ENCODE measurements around the gene ABL1.

Gene ABL1

GRCh38 chr9:130865921-130866320 is 30.9 kb downstream of the ABL1 start:
- ChIA-PET CTCF (interaction anchor here (0.6 to 11.0 kb wide), 25 partner anchors 11 to 470 kb away, joined by 3 to 249 read pairs (median 4); no protein-coding TSS in a partner anchor), POLR2A (no interaction called here)
- WGBS (ENCODE audit: insufficient coverage) = 100% methylated on average over 2 of the region's 3 CpGs
- H3K4me1 ChIP-seq (ENCODE audit: control extremely low read depth in 1 of 4, control insufficient read depth in 4 of 4, insufficient read depth in 4 of 4, low read length in 3 of 4) = no peaks in the 10 kb centered on the region
- no peak overlapping the region for H3K4me3 ChIP-seq (ENCODE audit: control insufficient read depth in 1 of 7, extremely low read depth in 1 of 7, insufficient read depth in 4 of 7, low read depth in 2 of 7, low read length in 6 of 7)
- no peak for DNase-seq
- no peak overlapping the region for H3K27ac ChIP-seq (ENCODE audit: insufficient read depth in 1 of 2, low read depth in 1 of 2, low read length in 2 of 2, poor library complexity in 1 of 2, severe bottlenecking in 2 of 2)
- no peaks in the 10 kb centered on the region for H3K9me3 ChIP-seq (ENCODE audit: control extremely low read depth in 1 of 5, control insufficient read depth in 4 of 5, insufficient read depth in 2 of 5, low read depth in 1 of 5, low read length in 4 of 5)
- H3K36me3 ChIP-seq (ENCODE audit: control insufficient read depth in 4 of 4, insufficient read depth in 4 of 4, low read length in 3 of 4) = peaks cover 4 to 55% (median 20%) of the 10 kb centered on the region in 4 experiments
- no peaks in the 10 kb centered on the region for H3K27me3 ChIP-seq (replicated peaks in 2 of 5; ENCODE audit: control insufficient read depth in 4 of 5, insufficient read depth in 5 of 5, low read length in 4 of 5)

- peak; percentile 70 to 74 (median 71) for DNase-seq
- Histone ChIP-seq H3K4me1 (ENCODE audit: control extremely low read depth in 1 of 4, control insufficient read depth in 4 of 4, insufficient read depth in 4 of 4, low read length in 3 of 4) (no peaks in the 10 kb centered on the region), H3K36me3 (ENCODE audit: control insufficient read depth in 4 of 4, insufficient read depth in 4 of 4, low read length in 3 of 4) (peaks cover 4 to 54% (median 19%) of the 10 kb centered on the region in 4 experiments), H3K4me3 (ENCODE audit: control insufficient read depth in 1 of 7, extremely low read depth in 1 of 7, insufficient read depth in 4 of 7, low read depth in 2 of 7, low read length in 6 of 7) (no peak overlapping the region), H3K27ac (ENCODE audit: insufficient read depth in 1 of 2, low read depth in 1 of 2, low read length in 2 of 2, poor library complexity in 1 of 2, severe bottlenecking in 2 of 2) (no peak overlapping the region), H3K9me3 (ENCODE audit: control extremely low read depth in 1 of 5, control insufficient read depth in 4 of 5, insufficient read depth in 2 of 5, low read depth in 1 of 5, low read length in 4 of 5) (no peaks in the 10 kb centered on the region), H3K27me3 (replicated peaks in 2 of 5; ENCODE audit: control insufficient read depth in 4 of 5, insufficient read depth in 5 of 5, low read length in 4 of 5) (no peaks in the 10 kb centered on the region)
- WGBS (ENCODE audit: insufficient coverage) = 57% methylated on average over 4 of the region's 4 CpGs
- ChIA-PET POLR2A (no interaction called here), CTCF (interaction anchor here (0.7 to 11.0 kb wide), 32 partner anchors 8 to 469 kb away, joined by 3 to 249 read pairs (median 4); no protein-coding TSS in a partner anchor)
These were observed 31.5 kb downstream of the ABL1 start for GRCh38 chr9:130866474-130866965.

- 99% methylated on average over 6 of the region's 9 CpGs for WGBS (ENCODE audit: insufficient coverage)
- H3K27me3 ChIP-seq (replicated peaks in 2 of 5; ENCODE audit: control insufficient read depth in 4 of 5, insufficient read depth in 5 of 5, low read length in 4 of 5) = no peaks in the 10 kb centered on the region
- CTCF ChIA-PET = interaction anchor here (0.8 to 11.0 kb wide), 12 partner anchors 9 to 468 kb away, joined by 3 to 249 read pairs (median 5); no protein-coding TSS in a partner anchor
- POLR2A ChIA-PET = no interaction called here
- H3K36me3 ChIP-seq (ENCODE audit: control insufficient read depth in 4 of 4, insufficient read depth in 4 of 4, low read length in 3 of 4) = peaks cover 4 to 55% (median 27%) of the 10 kb centered on the region in 4 experiments
- no peak for DNase-seq
- H3K27ac ChIP-seq (ENCODE audit: insufficient read depth in 1 of 2, low read depth in 1 of 2, low read length in 2 of 2, poor library complexity in 1 of 2, severe bottlenecking in 2 of 2) = no peak overlapping the region
- no peak overlapping the region for H3K4me3 ChIP-seq (ENCODE audit: control insufficient read depth in 1 of 7, extremely low read depth in 1 of 7, insufficient read depth in 4 of 7, low read depth in 2 of 7, low read length in 6 of 7)
- H3K9me3 ChIP-seq (ENCODE audit: control extremely low read depth in 1 of 5, control insufficient read depth in 4 of 5, insufficient read depth in 2 of 5, low read depth in 1 of 5, low read length in 4 of 5) = no peaks in the 10 kb centered on the region
- H3K4me1 ChIP-seq (ENCODE audit: control extremely low read depth in 1 of 4, control insufficient read depth in 4 of 4, insufficient read depth in 4 of 4, low read length in 3 of 4) = no peaks in the 10 kb centered on the region
These were observed 32.5 kb downstream of the ABL1 start for GRCh38 chr9:130867556-130867955.

- DNase-seq = no peak
- 100% methylated on average over 2 of the region's 3 CpGs for WGBS (ENCODE audit: insufficient coverage)
- no peaks in the 10 kb centered on the region for H3K9me3 ChIP-seq (ENCODE audit: control extremely low read depth in 1 of 5, control insufficient read depth in 4 of 5, insufficient read depth in 2 of 5, low read depth in 1 of 5, low read length in 4 of 5)
- H3K4me3 ChIP-seq (ENCODE audit: control insufficient read depth in 1 of 7, extremely low read depth in 1 of 7, insufficient read depth in 4 of 7, low read depth in 2 of 7, low read length in 6 of 7) = no peak overlapping the region
- peaks cover 6 to 55% (median 30%) of the 10 kb centered on the region in 4 experiments for H3K36me3 ChIP-seq (ENCODE audit: control insufficient read depth in 4 of 4, insufficient read depth in 4 of 4, low read length in 3 of 4)
- ChIA-PET POLR2A (no interaction called here), CTCF (interaction anchor here (1.8 to 11.0 kb wide), 5 partner anchors 13 to 178 kb away, joined by 5 to 249 read pairs (median 101); no protein-coding TSS in a partner anchor)
- H3K27ac ChIP-seq (ENCODE audit: insufficient read depth in 1 of 2, low read depth in 1 of 2, low read length in 2 of 2, poor library complexity in 1 of 2, severe bottlenecking in 2 of 2) = no peak overlapping the region
- no peaks in the 10 kb centered on the region for H3K4me1 ChIP-seq (ENCODE audit: control extremely low read depth in 1 of 4, control insufficient read depth in 4 of 4, insufficient read depth in 4 of 4, low read length in 3 of 4)
- H3K27me3 ChIP-seq (replicated peaks in 2 of 5; ENCODE audit: control insufficient read depth in 4 of 5, insufficient read depth in 5 of 5, low read length in 4 of 5) = no peaks in the 10 kb centered on the region
These were observed 33.2 kb downstream of the ABL1 start for GRCh38 chr9:130868230-130868629.

GRCh38 chr9:130869250-130869649 is 34.2 kb downstream of the ABL1 start:
- peak in 2 of 3 donors; percentile 9 to 22 for DNase-seq
- Histone ChIP-seq H3K9me3 (ENCODE audit: control extremely low read depth in 1 of 5, control insufficient read depth in 4 of 5, insufficient read depth in 2 of 5, low read depth in 1 of 5, low read length in 4 of 5) (no peaks in the 10 kb centered on the region), H3K36me3 (ENCODE audit: control insufficient read depth in 4 of 4, insufficient read depth in 4 of 4, low read length in 3 of 4) (peaks cover 7 to 57% (median 35%) of the 10 kb centered on the region in 4 experiments), H3K27ac (ENCODE audit: insufficient read depth in 1 of 2, low read depth in 1 of 2, low read length in 2 of 2, poor library complexity in 1 of 2, severe bottlenecking in 2 of 2) (no peak overlapping the region), H3K4me1 (ENCODE audit: control extremely low read depth in 1 of 4, control insufficient read depth in 4 of 4, insufficient read depth in 4 of 4, low read length in 3 of 4) (no peaks in the 10 kb centered on the region), H3K4me3 (ENCODE audit: control insufficient read depth in 1 of 7, extremely low read depth in 1 of 7, insufficient read depth in 4 of 7, low read depth in 2 of 7, low read length in 6 of 7) (no peak overlapping the region), H3K27me3 (replicated peaks in 2 of 5; ENCODE audit: control insufficient read depth in 4 of 5, insufficient read depth in 5 of 5, low read length in 4 of 5) (no peaks in the 10 kb centered on the region)
- CTCF ChIA-PET = interaction anchor here (0.8 to 11.0 kb wide), 21 partner anchors 9 to 180 kb away, joined by 3 to 249 read pairs (median 5); no protein-coding TSS in a partner anchor
- whole genome bisulfite sequencing (ENCODE audit: insufficient coverage) = 98% methylated on average over 8 of the region's 8 CpGs
- POLR2A ChIA-PET = interaction anchor here (1.0 kb wide), 1 partner anchor 129 kb away, joined by 5 read pairs; no protein-coding TSS in a partner anchor

GRCh38 chr9:130870491-130871381 is 35.7 kb downstream of the ABL1 start:
- peaks cover 13 to 56% (median 37%) of the 10 kb centered on the region in 4 experiments for H3K36me3 ChIP-seq (ENCODE audit: control insufficient read depth in 4 of 4, insufficient read depth in 4 of 4, low read length in 3 of 4)
- CTCF ChIA-PET = interaction anchor here (0.6 to 11.0 kb wide), 25 partner anchors 8 to 417 kb away, joined by 3 to 249 read pairs (median 4); no protein-coding TSS in a partner anchor
- POLR2A ChIA-PET = interaction anchor here (1.0 kb wide), 1 partner anchor 128 kb away, joined by 5 read pairs; no protein-coding TSS in a partner anchor

More at GRCh38 chr9:130870491-130871381, 35.7 kb downstream of the ABL1 start:
- no peaks in the 10 kb centered on the region for H3K4me1 ChIP-seq (ENCODE audit: control extremely low read depth in 1 of 4, control insufficient read depth in 4 of 4, insufficient read depth in 4 of 4, low read length in 3 of 4)
- no peak overlapping the region for H3K27ac ChIP-seq (ENCODE audit: insufficient read depth in 1 of 2, low read depth in 1 of 2, low read length in 2 of 2, poor library complexity in 1 of 2, severe bottlenecking in 2 of 2)
- 96% methylated on average over 15 of the region's 17 CpGs for WGBS (ENCODE audit: insufficient coverage)
- no peak overlapping the region for H3K4me3 ChIP-seq (ENCODE audit: control insufficient read depth in 1 of 7, extremely low read depth in 1 of 7, insufficient read depth in 4 of 7, low read depth in 2 of 7, low read length in 6 of 7)
- no peaks in the 10 kb centered on the region for H3K9me3 ChIP-seq (ENCODE audit: control extremely low read depth in 1 of 5, control insufficient read depth in 4 of 5, insufficient read depth in 2 of 5, low read depth in 1 of 5, low read length in 4 of 5)
- DNase-seq = no peak
- H3K27me3 ChIP-seq (replicated peaks in 2 of 5; ENCODE audit: control insufficient read depth in 4 of 5, insufficient read depth in 5 of 5, low read length in 4 of 5) = no peaks in the 10 kb centered on the region
